Motor neuron (in vitro differentiated cells): ENCODE results near the gene ZPR1. TPM values are rescaled to one million over a fixed set of nuclear protein-coding genes. Genes with fewer than 3 reads are reported as not detected.
A peak's percentile ranks its signal among the peaks of the same experiment; 100 is the strongest.

Experiments used
- ATAC-seq, 8 experiments: fragments of 200-7000 bp; cut with Tn5 transposase; replicated peaks in 6 of 8; 2 replicates each; pipeline ENCODE4 v1.8.0; 2021; ENCODE audit warnings: mild to moderate bottlenecking in 8 of 8, moderate library complexity in 8 of 8
- H3K27ac ChIP-seq, 2 donors: fragments of 250-450 bp; sonication (Bioruptor Pico); 2 replicates each; pipeline ENCODE4 v1.9.0; 2021; ENCODE audit warnings: antibody characterized with exemption in 2 of 2, mild to moderate bottlenecking in 2 of 2, moderate library complexity in 1 of 2
- H3K4me1 ChIP-seq, 2 donors: fragments of 250-450 bp; sonication (Bioruptor Pico); replicated peaks in 1 of 2; 2 replicates each; pipeline ENCODE4 v1.6.1; 2021; ENCODE audit warnings: antibody characterized with exemption in 2 of 2, mild to moderate bottlenecking in 2 of 2, moderate library complexity in 1 of 2
- H3K4me3 ChIP-seq, 5 donors: fragments of 250-450 bp; sonication (Bioruptor Pico); 2 replicates each; pipeline ENCODE4 v1.9.0; 2021; ENCODE audit warnings: antibody characterized with exemption in 5 of 5, mild to moderate bottlenecking in 5 of 5, moderate library complexity in 4 of 5
- WGBS, 10 experiments: fragments of 450-650 bp; shearing (Covaris generic); methylation state at CpG; one replicate each; pipeline ENCODE4 v1.0.0; 2022; 5-methylcytosine and 5-hydroxymethylcytosine counted together
- in situ Hi-C, 9 experiments: fragments of 400-800 bp; cut with MboI; loops; one replicate each; pipeline ENCODE4 v1.15.0; 2021; ENCODE audit warnings: low sequenced_read_pairs in 9 of 9, low pct_unique_long_range_greater_than_20kb in 2 of 9; ENCODE audit not compliant: unreplicated experiment in 9 of 9
- total RNA-seq, 8 experiments: library from RNA; unstranded; fragments of 300-600 nt; gene quantifications; 2 replicates each; pipeline versions ENCODE4 v1.2.3 to v1.2.4, GENCODE V29; 2022

Gene ZPR1
- total RNA-seq, 8 experiments from 2014 or later: 22.4 to 43.5 (median 33.0) TPM

- Histone ChIP-seq H3K4me3 (no peak overlapping the region), H3K27ac (no peak overlapping the region), H3K4me1 (peaks cover 21 to 24% of the 10 kb centered on the region in 2 donors)
- no peak for ATAC-seq
- WGBS, 10 experiments: 9 to 100% (median 20%) methylated on average over 2 to 7 of the region's 10 CpGs; no CpG with 5 or more reads in 4 of the 10 experiments
- in situ Hi-C loops: no loop called here
Observed at GRCh38 chr11:116730241-116730561, 57.6 kb downstream of the ZPR1 start.

GRCh38 chr11:116729501-116730240 lies 58.2 kb downstream of the ZPR1 start:
- WGBS, 10 experiments: 92 to 100% (median 100%) methylated on average over 1 to 4 of the region's 8 CpGs; no CpG with 5 or more reads in 5 of the 10 experiments
- Histone ChIP-seq H3K4me1 (peaks cover 21 to 24% of the 10 kb centered on the region in 2 donors), H3K4me3 (no peak overlapping the region), H3K27ac (no peak overlapping the region)
- in situ Hi-C loops: no loop called here
- no peak for ATAC-seq

- in situ Hi-C loops: no loop called here
- H3K27ac ChIP-seq: no peak overlapping the region
- ATAC-seq: peak in 1 of 8 experiments; percentile 27
- 20 to 100% (median 77%) methylated on average over 1 to 5 of the region's 6 CpGs; no CpG with 5 or more reads in 3 of the 10 experiments for WGBS, 10 experiments
- peaks cover 21 to 24% of the 10 kb centered on the region in 2 donors for H3K4me1 ChIP-seq
- no peak overlapping the region for H3K4me3 ChIP-seq
Observed at GRCh38 chr11:116727990-116728389, 59.8 kb downstream of the ZPR1 start.

GRCh38 chr11:116725434-116726221 lies 62.2 kb downstream of the ZPR1 start:
- in situ Hi-C loops: no loop called here
- Histone ChIP-seq H3K4me3 (no peak overlapping the region), H3K27ac (no peak overlapping the region), H3K4me1 (peaks cover 8 to 12% of the 10 kb centered on the region in 2 donors)
- WGBS, 10 experiments: 0 to 72% (median 24%) methylated on average over 1 to 6 of the region's 19 CpGs; no CpG with 5 or more reads in 5 of the 10 experiments
- ATAC-seq: peak in 7 of 8 experiments; percentile 18 to 75 (median 33)

GRCh38 chr11:116724813-116725212 lies 63.0 kb downstream of the ZPR1 start:
- no peak overlapping the region for H3K27ac ChIP-seq
- no peak overlapping the region for H3K4me3 ChIP-seq
- 60 to 100% (median 92%) methylated on average over 3 to 5 of the region's 6 CpGs; no CpG with 5 or more reads in 4 of the 10 experiments for WGBS, 10 experiments
- ATAC-seq: peak in 2 of 8 experiments; percentile 25 to 32
- in situ Hi-C loops: no loop called here
- peaks cover 0 to 5% of the 10 kb centered on the region in 2 donors for H3K4me1 ChIP-seq

Other genes with a start within 250 kb of the ZPR1 start
- 10 to 100 TPM in 7 of 8 experiments, 1 to 10 TPM in 1; 5.6 to 26.6 (median 16.6) TPM for gene BUD13, start 15.0 kb downstream of the ZPR1 start, total RNA-seq
- gene APOA5, start 3.9 kb upstream of the ZPR1 start, total RNA-seq: under 1 TPM in 4 of 8 experiments, not detected in 4; 0.09 to 0.62 (median 0.19) TPM
- under 1 TPM in 3 of 8 experiments, not detected in 5; 0.14 to 0.28 (median 0.24) TPM for gene APOA4, start 35.3 kb upstream of the ZPR1 start, total RNA-seq
- gene APOC3, start 41.9 kb upstream of the ZPR1 start, total RNA-seq: not detected
- 1 to 10 TPM in 1 of 8 experiments, under 1 TPM in 5, not detected in 2; 0.29 to 1.9 (median 0.42) TPM for gene APOA1, start 49.6 kb upstream of the ZPR1 start, total RNA-seq